HepG2 (cell line): ENCODE data around the gene ZBTB7B. TPM values are rescaled to one million over a fixed set of nuclear protein-coding genes. Genes with fewer than 3 reads are reported as not detected.
A peak's percentile ranks its signal among the peaks of the same experiment; 100 is the strongest.

Source experiments
- AKAP8 ChIP-seq: sonication (generic); formaldehyde crosslinking; IDR thresholded peaks from 2 replicates; pipeline ENCODE4 v1.5.1; 2020; ENCODE audit warnings: mild to moderate bottlenecking, missing genetic modification reagents
- CC2D1A ChIP-seq: sonication (generic); formaldehyde crosslinking; IDR thresholded peaks from 2 replicates; pipeline ENCODE4 v1.8.1; 2023; ENCODE audit warnings: mild to moderate bottlenecking, missing genetic modification reagents
- HMG20B ChIP-seq: conservative IDR thresholded peaks from 2 replicates; pipeline ENCODE4 v1.6.1; 2016; ENCODE audit warnings: missing genetic modification reagents, missing compliant biosample characterization
- HNRNPUL1 ChIP-seq: fragments of 200-400 bp; formaldehyde crosslinking; IDR thresholded peaks from 2 replicates; pipeline ENCODE4 v1.6.1; 2017; ENCODE audit warnings: low read depth, mild to moderate bottlenecking, low read length, moderate library complexity
- KDM5A ChIP-seq: fragments of 200-600 bp; sonication (generic); IDR thresholded peaks from 2 replicates; pipeline ENCODE4 v1.7.0; 2018; ENCODE audit warnings: antibody characterized with exemption, mild to moderate bottlenecking, low read length, borderline replicate concordance
- MBD4 ChIP-seq: IDR thresholded peaks from 2 replicates; pipeline ENCODE4 v1.6.1; 2012; ENCODE audit warnings: low read length, inconsistent platforms, borderline replicate concordance
- MIER3 ChIP-seq: IDR thresholded peaks from 2 replicates; pipeline ENCODE4 v1.6.1; 2016; ENCODE audit warnings: missing compliant biosample characterization, borderline replicate concordance
- MTF2 ChIP-seq: sonication (generic); formaldehyde crosslinking; IDR thresholded peaks from 2 replicates; pipeline ENCODE4 v1.5.0; 2020; ENCODE audit warnings: missing genetic modification reagents, borderline replicate concordance
- RBFOX2 ChIP-seq: fragments of 200-400 bp; formaldehyde crosslinking; IDR thresholded peaks from 2 replicates; pipeline ENCODE4 v1.6.1; 2017; ENCODE audit warnings: low read depth, mild to moderate bottlenecking, low read length
- TEAD2 ChIP-seq: sonication (generic); formaldehyde crosslinking; IDR thresholded peaks from 2 replicates; pipeline ENCODE4 v1.9.0; 2021; ENCODE audit warnings: missing genetic modification reagents
- ZFP1 ChIP-seq: IDR thresholded peaks from 2 replicates; pipeline ENCODE4 v1.6.1; 2016
- ZNF703 ChIP-seq: sonication (generic); formaldehyde crosslinking; IDR thresholded peaks from 2 replicates; pipeline ENCODE4 v1.5.1; 2020; ENCODE audit warnings: missing genetic modification reagents, mild to moderate bottlenecking, moderate library complexity, borderline replicate concordance
- ZNF776 ChIP-seq: sonication (generic); formaldehyde crosslinking; IDR thresholded peaks from 2 replicates; pipeline ENCODE4 v1.4.0; 2020; ENCODE audit warnings: mild to moderate bottlenecking, missing genetic modification reagents
- polyA plus RNA-seq, 8 experiments: library from polyadenylated mRNA; depleted of rRNA in 3 of 8; stranded (reverse) in 7 of 8; unstranded in 1 of 8; fragments of >200 nt; fragmentation: Illumina TruSeq in 4 of 8; extraction: Trizol in 4 of 8; gene quantifications; 2 replicates each; pipeline versions ENCODE4 v1.2.1 to v1.2.3, GENCODE V29; 2011 to 2016; ENCODE audit warnings: low read depth in 4 of 8, missing spikeins in 1 of 8, mixed read lengths in 1 of 8; ENCODE audit not compliant: insufficient read depth in 1 of 8
- total RNA-seq, 5 experiments: library from RNA; depleted of rRNA; stranded (reverse); fragments of >200 nt; fragmentation: Illumina TruSeq; extraction: Trizol; gene quantifications; 2 replicates each; pipeline ENCODE4 v1.2.3, GENCODE V29; 2016; ENCODE audit warnings: low read depth in 1 of 5
- TF ChIP-seq, protein P1 (sequence below), 2 experiments: sonication (generic) in 1 of 2; formaldehyde crosslinking in 1 of 2; IDR thresholded peaks; 2 replicates each; pipeline versions ENCODE4 v1.4.0 to v1.6.1; 2018 to 2020; ENCODE audit warnings: missing genetic modification reagents in 2 of 2, borderline replicate concordance in 1 of 2, low read depth in 1 of 2, mild to moderate bottlenecking in 1 of 2, missing biosample characterization in 1 of 2
- TF ChIP-seq, protein P2 (sequence below): sonication (generic); formaldehyde crosslinking; IDR thresholded peaks from 2 replicates; pipeline ENCODE4 v1.4.0; 2020; ENCODE audit warnings: mild to moderate bottlenecking, missing genetic modification reagents
- TF ChIP-seq, protein P3 (sequence below): IDR thresholded peaks from 2 replicates; pipeline ENCODE4 v1.6.1; 2018; ENCODE audit warnings: missing genetic modification reagents, mild to moderate bottlenecking, missing compliant biosample characterization
- TF ChIP-seq, protein P4 (sequence below): sonication (generic); formaldehyde crosslinking; IDR thresholded peaks from 2 replicates; pipeline ENCODE4 v1.8.0; 2022; ENCODE audit warnings: mild to moderate bottlenecking, missing genetic modification reagents, moderate library complexity
- TF ChIP-seq, protein P5 (sequence below): sonication (generic); formaldehyde crosslinking; IDR thresholded peaks from 2 replicates; pipeline ENCODE4 v1.9.0; 2021; ENCODE audit warnings: missing genetic modification reagents, mild to moderate bottlenecking, borderline replicate concordance
- TF ChIP-seq, protein P6 (sequence below): sonication (generic); formaldehyde crosslinking; IDR thresholded peaks from 2 replicates; pipeline ENCODE4 v1.4.0; 2020; ENCODE audit warnings: mild to moderate bottlenecking, low read depth, missing genetic modification reagents

The ZBTB7B gene
- total and polyA plus RNA-seq, 2 of the 13 experiments (the other 11 are each of a cell fraction or from before 2014, with no cell fraction given): 15.5 to 17.5 TPM

DNA sequence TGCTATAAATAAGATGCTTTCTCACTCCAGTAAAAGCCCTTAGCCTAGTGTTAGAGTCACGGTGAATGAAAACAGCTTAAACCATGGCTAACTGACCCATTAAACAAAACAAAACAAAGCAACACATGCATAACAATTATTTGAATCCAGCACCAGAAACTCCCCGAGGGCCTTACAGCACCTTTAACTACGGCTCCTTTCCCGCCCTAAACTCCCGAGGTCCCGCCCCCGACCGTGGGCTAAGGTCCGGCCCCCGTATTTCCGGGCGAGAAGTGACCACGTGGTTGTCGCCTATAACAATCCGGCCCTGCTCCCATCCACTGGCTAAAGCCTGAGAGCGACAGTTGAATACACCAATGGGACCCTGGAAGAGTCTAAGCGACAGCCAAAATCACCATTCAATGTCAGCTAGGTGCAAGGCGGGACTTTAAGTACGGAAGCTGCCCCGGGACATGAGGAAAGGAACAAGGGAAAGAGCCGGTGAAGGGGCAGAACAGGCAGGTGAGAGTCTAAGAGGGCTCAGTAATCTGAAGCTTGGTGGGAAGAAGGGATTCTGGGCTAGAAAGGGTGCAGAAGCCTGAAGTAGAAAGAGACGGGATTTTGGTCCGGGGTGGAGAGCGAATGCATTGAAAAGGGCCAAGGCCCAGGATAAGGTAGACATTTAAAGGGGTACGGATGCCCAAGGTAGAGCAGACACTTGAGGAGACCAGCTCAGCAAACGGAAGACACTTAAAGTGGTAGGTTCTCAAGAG, 19.5 kb upstream of the ZBTB7B start, which contains the start of gene FLAD1 (continued):
- TF ChIP-seq KDM5A: peak; percentile 76; the same call in 1 of the 2 replicates
- TF ChIP-seq, protein P1, sequence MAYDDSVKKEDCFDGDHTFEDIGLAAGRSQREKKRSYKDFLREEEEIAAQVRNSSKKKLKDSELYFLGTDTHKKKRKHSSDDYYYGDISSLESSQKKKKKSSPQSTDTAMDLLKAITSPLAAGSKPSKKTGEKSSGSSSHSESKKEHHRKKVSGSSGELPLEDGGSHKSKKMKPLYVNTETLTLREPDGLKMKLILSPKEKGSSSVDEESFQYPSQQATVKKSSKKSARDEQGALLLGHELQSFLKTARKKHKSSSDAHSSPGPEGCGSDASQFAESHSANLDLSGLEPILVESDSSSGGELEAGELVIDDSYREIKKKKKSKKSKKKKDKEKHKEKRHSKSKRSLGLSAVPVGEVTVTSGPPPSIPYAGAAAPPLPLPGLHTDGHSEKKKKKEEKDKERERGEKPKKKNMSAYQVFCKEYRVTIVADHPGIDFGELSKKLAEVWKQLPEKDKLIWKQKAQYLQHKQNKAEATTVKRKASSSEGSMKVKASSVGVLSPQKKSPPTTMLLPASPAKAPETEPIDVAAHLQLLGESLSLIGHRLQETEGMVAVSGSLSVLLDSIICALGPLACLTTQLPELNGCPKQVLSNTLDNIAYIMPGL (CRISPR knock-in tag; IDR thresholded peaks at IDR 0.05; ENCODE audit: borderline replicate concordance in 1 of 2, low read depth in 1 of 2): 0 out of 4 replicates have a peak, but pooled peaks of 1 of the 2 experiments have one; percentile 25
- TF ChIP-seq, protein P2, sequence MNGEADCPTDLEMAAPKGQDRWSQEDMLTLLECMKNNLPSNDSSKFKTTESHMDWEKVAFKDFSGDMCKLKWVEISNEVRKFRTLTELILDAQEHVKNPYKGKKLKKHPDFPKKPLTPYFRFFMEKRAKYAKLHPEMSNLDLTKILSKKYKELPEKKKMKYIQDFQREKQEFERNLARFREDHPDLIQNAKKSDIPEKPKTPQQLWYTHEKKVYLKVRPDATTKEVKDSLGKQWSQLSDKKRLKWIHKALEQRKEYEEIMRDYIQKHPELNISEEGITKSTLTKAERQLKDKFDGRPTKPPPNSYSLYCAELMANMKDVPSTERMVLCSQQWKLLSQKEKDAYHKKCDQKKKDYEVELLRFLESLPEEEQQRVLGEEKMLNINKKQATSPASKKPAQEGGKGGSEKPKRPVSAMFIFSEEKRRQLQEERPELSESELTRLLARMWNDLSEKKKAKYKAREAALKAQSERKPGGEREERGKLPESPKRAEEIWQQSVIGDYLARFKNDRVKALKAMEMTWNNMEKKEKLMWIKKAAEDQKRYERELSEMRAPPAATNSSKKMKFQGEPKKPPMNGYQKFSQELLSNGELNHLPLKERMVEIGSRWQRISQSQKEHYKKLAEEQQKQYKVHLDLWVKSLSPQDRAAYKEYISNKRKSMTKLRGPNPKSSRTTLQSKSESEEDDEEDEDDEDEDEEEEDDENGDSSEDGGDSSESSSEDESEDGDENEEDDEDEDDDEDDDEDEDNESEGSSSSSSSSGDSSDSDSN (CRISPR knock-in tag): no peak
- TF ChIP-seq MBD4: no peak
- no peak for TF ChIP-seq HMG20B (CRISPR knock-in tag)
- TF ChIP-seq, protein P3, sequence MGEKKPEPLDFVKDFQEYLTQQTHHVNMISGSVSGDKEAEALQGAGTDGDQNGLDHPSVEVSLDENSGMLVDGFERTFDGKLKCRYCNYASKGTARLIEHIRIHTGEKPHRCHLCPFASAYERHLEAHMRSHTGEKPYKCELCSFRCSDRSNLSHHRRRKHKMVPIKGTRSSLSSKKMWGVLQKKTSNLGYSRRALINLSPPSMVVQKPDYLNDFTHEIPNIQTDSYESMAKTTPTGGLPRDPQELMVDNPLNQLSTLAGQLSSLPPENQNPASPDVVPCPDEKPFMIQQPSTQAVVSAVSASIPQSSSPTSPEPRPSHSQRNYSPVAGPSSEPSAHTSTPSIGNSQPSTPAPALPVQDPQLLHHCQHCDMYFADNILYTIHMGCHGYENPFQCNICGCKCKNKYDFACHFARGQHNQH (CRISPR knock-in tag): peak; percentile 42; the same call in 1 of the 2 replicates
- no peak for TF ChIP-seq HNRNPUL1
- no peak for TF ChIP-seq MTF2 (CRISPR knock-in tag)
- no peak for TF ChIP-seq ZFP1
- 0 out of 2 replicates have a peak, but pooled peaks have one; percentile 41 for TF ChIP-seq TEAD2 (CRISPR knock-in tag)
- TF ChIP-seq CC2D1A (CRISPR knock-in tag): no peak
- TF ChIP-seq, protein P4, sequence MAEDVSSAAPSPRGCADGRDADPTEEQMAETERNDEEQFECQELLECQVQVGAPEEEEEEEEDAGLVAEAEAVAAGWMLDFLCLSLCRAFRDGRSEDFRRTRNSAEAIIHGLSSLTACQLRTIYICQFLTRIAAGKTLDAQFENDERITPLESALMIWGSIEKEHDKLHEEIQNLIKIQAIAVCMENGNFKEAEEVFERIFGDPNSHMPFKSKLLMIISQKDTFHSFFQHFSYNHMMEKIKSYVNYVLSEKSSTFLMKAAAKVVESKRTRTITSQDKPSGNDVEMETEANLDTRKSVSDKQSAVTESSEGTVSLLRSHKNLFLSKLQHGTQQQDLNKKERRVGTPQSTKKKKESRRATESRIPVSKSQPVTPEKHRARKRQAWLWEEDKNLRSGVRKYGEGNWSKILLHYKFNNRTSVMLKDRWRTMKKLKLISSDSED (CRISPR knock-in tag): no peak
- TF ChIP-seq ZNF703 (CRISPR knock-in tag): no peak
- no peak for TF ChIP-seq AKAP8 (CRISPR knock-in tag)
- TF ChIP-seq ZNF776 (CRISPR knock-in tag): no peak
- TF ChIP-seq, protein P5, sequence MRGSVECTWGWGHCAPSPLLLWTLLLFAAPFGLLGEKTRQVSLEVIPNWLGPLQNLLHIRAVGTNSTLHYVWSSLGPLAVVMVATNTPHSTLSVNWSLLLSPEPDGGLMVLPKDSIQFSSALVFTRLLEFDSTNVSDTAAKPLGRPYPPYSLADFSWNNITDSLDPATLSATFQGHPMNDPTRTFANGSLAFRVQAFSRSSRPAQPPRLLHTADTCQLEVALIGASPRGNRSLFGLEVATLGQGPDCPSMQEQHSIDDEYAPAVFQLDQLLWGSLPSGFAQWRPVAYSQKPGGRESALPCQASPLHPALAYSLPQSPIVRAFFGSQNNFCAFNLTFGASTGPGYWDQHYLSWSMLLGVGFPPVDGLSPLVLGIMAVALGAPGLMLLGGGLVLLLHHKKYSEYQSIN (CRISPR knock-in tag): no peak
- TF ChIP-seq MIER3 (CRISPR knock-in tag): no peak; the same call in 1 of the 2 replicates
- TF ChIP-seq, protein P6, sequence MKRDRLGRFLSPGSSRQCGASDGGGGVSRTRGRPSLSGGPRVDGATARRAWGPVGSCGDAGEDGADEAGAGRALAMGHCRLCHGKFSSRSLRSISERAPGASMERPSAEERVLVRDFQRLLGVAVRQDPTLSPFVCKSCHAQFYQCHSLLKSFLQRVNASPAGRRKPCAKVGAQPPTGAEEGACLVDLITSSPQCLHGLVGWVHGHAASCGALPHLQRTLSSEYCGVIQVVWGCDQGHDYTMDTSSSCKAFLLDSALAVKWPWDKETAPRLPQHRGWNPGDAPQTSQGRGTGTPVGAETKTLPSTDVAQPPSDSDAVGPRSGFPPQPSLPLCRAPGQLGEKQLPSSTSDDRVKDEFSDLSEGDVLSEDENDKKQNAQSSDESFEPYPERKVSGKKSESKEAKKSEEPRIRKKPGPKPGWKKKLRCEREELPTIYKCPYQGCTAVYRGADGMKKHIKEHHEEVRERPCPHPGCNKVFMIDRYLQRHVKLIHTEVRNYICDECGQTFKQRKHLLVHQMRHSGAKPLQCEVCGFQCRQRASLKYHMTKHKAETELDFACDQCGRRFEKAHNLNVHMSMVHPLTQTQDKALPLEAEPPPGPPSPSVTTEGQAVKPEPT: no peak
- TF ChIP-seq RBFOX2: no peak
